ENCODE measurements around the gene TNIK.

- no peak for TF ChIP-seq CTCF (conservative IDR thresholded peaks at IDR 0.05; ENCODE audit: low read depth in 2 of 2)
- TF ChIP-seq EZH2 (IDR thresholded peaks at IDR 0.05; ENCODE audit: low read depth, unreplicated experiment): no peak
- no peak for TF ChIP-seq POLR2AphosphoS5 (IDR thresholded peaks at IDR 0.05; ENCODE audit: low read depth)
- no peak for TF ChIP-seq EZH2phosphoT487 (IDR thresholded peaks at IDR 0.05; ENCODE audit: unreplicated experiment)
- TF ChIP-seq CREB1 (CRISPR knock-in tag; IDR thresholded peaks at IDR 0.05; ENCODE audit: low read depth): no peak
- TF ChIP-seq ETS1 (IDR thresholded peaks at IDR 0.05): no peak
- no peak for TF ChIP-seq REST (IDR thresholded peaks at IDR 0.05; ENCODE audit: unreplicated experiment)
These were observed 132.6 kb downstream of the TNIK start for GRCh38 chr3:171327441-171328174.
